Measurements from ENCODE around the gene CYP26B1. TPM values are rescaled to one million over a fixed set of nuclear protein-coding genes. Genes with fewer than 3 reads are reported as not detected.

The CYP26B1 gene
- polyA plus RNA-seq, 1 donor (not counting 4 experiments of a cell fraction or from before 2014, with no cell fraction given), result 1.2 TPM

DNA sequence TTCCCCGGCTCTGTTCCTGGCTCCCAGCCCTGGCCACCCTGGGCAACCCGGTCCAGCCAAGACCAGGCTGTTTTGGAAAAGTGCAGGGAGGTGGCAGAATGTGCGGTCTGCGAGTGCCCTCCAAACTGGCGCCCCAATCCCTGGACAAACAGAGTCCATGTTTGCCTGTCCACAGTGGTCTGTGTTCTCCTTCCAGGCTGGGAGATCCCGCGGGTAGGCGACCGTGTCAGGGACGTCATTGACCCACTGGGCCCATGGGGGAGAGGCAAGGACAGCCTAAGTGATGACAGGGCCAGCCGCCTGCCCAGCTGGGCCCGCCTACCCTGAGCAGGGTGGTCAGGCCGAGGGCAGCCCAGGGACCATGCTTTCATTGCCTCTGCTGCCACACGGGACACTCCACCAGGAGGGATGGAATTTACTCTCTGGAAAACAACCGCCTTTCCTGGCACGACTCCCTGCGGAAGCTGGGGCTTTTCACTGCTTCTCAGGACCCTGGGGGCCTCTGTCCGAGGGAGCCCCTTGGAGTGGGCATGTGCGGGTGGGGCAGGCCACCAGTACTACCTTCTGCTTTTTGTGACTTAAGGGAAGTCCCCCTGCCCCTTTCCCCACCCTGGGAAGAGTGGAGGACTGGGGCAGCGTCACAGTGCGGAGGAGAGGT, 20.1 kb downstream of the CYP26B1 start:
- H3K9me3 ChIP-seq (ENCODE audit: control insufficient read depth, low read depth, low read length), result no peaks in the 10 kb centered on the region
- no peaks in the 10 kb centered on the region for H3K9me1 ChIP-seq (ENCODE audit: control insufficient read depth, extremely low read depth, insufficient read depth, low read length)
- H3K27me3 ChIP-seq (ENCODE audit: control insufficient read depth, extremely low read depth, insufficient read depth, low read length), result no peaks in the 10 kb centered on the region
- no peaks in the 10 kb centered on the region for H3K36me3 ChIP-seq (ENCODE audit: control insufficient read depth in 2 of 2, extremely low read depth in 1 of 2, insufficient read depth in 2 of 2, low read length in 2 of 2)
- no peak overlapping the region for H2AFZ ChIP-seq (ENCODE audit: control insufficient read depth, low read length)
- DNase-seq (ENCODE audit: low read depth, low spot score), result no peak
- no peak for TF ChIP-seq CTCF (optimal IDR thresholded peaks at IDR 0.05 in 1 of 3, IDR thresholded peaks at IDR 0.05 in 1 of 3, conservative IDR thresholded peaks at IDR 0.05 in 1 of 3; ENCODE audit: extremely low read depth in 1 of 3, insufficient read depth in 2 of 3, low read length in 3 of 3)
- no peak for TF ChIP-seq EZH2 (IDR thresholded peaks at IDR 0.05; ENCODE audit: low read length)
- no peaks in the 10 kb centered on the region for H4K20me1 ChIP-seq (ENCODE audit: control insufficient read depth, extremely low read depth, insufficient read depth, low read length)
- H3K4me3 ChIP-seq (ENCODE audit: control insufficient read depth in 2 of 3, extremely low read depth in 1 of 3, insufficient read depth in 2 of 3, low read depth in 1 of 3, low read length in 3 of 3), result no peak overlapping the region
- FAIRE-seq, result no peak
- no peak overlapping the region for H3K9ac ChIP-seq (ENCODE audit: control insufficient read depth, extremely low read depth, insufficient read depth, low read length)
- no peak overlapping the region for H3K27ac ChIP-seq (ENCODE audit: control insufficient read depth, insufficient read depth, low read length)
- H3K79me2 ChIP-seq (ENCODE audit: control insufficient read depth, insufficient read depth, low read length), result no peaks in the 10 kb centered on the region
- no peak overlapping the region for H3K4me2 ChIP-seq (ENCODE audit: control insufficient read depth, extremely low read depth, insufficient read depth, low read depth, low read length)
- dilution Hi-C loops (cut with MboI; ENCODE audit: extremely low pct_ligation_motif_present, low sequenced_read_pairs), result no loop called here
- H3K4me1 ChIP-seq (ENCODE audit: control insufficient read depth, extremely low read depth, insufficient read depth, low read length), result peaks cover 12% of the 10 kb centered on the region

- Histone ChIP-seq H3K9me1 (ENCODE audit: control insufficient read depth, extremely low read depth, insufficient read depth, low read length) (no peaks in the 10 kb centered on the region), H2AFZ (ENCODE audit: control insufficient read depth, low read length) (no peak overlapping the region), H3K9ac (ENCODE audit: control insufficient read depth, extremely low read depth, insufficient read depth, low read length) (no peak overlapping the region), H3K36me3 (ENCODE audit: control insufficient read depth in 2 of 2, extremely low read depth in 1 of 2, insufficient read depth in 2 of 2, low read length in 2 of 2) (no peaks in the 10 kb centered on the region), H3K27ac (ENCODE audit: control insufficient read depth, insufficient read depth, low read length) (no peak overlapping the region), H3K4me1 (ENCODE audit: control insufficient read depth, extremely low read depth, insufficient read depth, low read length) (peaks cover 12% of the 10 kb centered on the region), H4K20me1 (ENCODE audit: control insufficient read depth, extremely low read depth, insufficient read depth, low read length) (no peaks in the 10 kb centered on the region), H3K4me2 (ENCODE audit: control insufficient read depth, extremely low read depth, insufficient read depth, low read depth, low read length) (no peak overlapping the region), H3K9me3 (ENCODE audit: control insufficient read depth, low read depth, low read length) (no peaks in the 10 kb centered on the region), H3K79me2 (ENCODE audit: control insufficient read depth, insufficient read depth, low read length) (no peaks in the 10 kb centered on the region), H3K27me3 (ENCODE audit: control insufficient read depth, extremely low read depth, insufficient read depth, low read length) (no peaks in the 10 kb centered on the region), H3K4me3 (ENCODE audit: control insufficient read depth in 2 of 3, extremely low read depth in 1 of 3, insufficient read depth in 2 of 3, low read depth in 1 of 3, low read length in 3 of 3) (no peak overlapping the region)
- DNase-seq (ENCODE audit: low read depth, low spot score), result no peak
- dilution Hi-C loops (cut with MboI; ENCODE audit: extremely low pct_ligation_motif_present, low sequenced_read_pairs), result no loop called here
- FAIRE-seq, result no peak
- TF ChIP-seq CTCF (optimal IDR thresholded peaks at IDR 0.05 in 1 of 3, IDR thresholded peaks at IDR 0.05 in 1 of 3, conservative IDR thresholded peaks at IDR 0.05 in 1 of 3; ENCODE audit: extremely low read depth in 1 of 3, insufficient read depth in 2 of 3, low read length in 3 of 3) (no peak), EZH2 (IDR thresholded peaks at IDR 0.05; ENCODE audit: low read length) (no peak)
Measured at GRCh38 chr2:72126186-72127100, 21.2 kb downstream of the CYP26B1 start.

Measured in keratinocyte (primary cell).